PC-9 (cell line): Measurements from ENCODE around the gene ACACA. TPM values are rescaled to one million over a fixed set of nuclear protein-coding genes. Genes with fewer than 3 reads are reported as not detected.

Source experiments
- BruUV-seq: library from RNA; stranded (reverse); fragments of 400-500 nt; replicated peaks from 2 replicates; lab custom pipeline; 2021; lab: Mats Ljungman, UMichigan
- CTCF ChIA-PET: fragments of 300-600 bp; sonication (Branson Sonifier 250); formaldehyde crosslinking; loops from one replicate; lab custom pipeline; 2022; ENCODE audit warnings: antibody characterized with exemption; lab: Charles Lee
- POLR2A ChIA-PET: fragments of 300-600 bp; sonication (Branson Sonifier 250); formaldehyde crosslinking; loops from one replicate; lab custom pipeline; 2022; ENCODE audit warnings: antibody characterized with exemption; ENCODE audit not compliant: unreplicated experiment; lab: Charles Lee
- DNase-seq, 2 experiments: peaks; one replicate each; pipeline versions ENCODE4 v3.0.0 to v3.0.0-alpha.2; 2015 to 2022; ENCODE audit warnings: mixed read lengths in 1 of 2
- H2AFZ ChIP-seq: fragments of 200-600 bp; sonication (generic); 2 replicates; pipeline ENCODE4 v1.8.1; 2017; ENCODE audit warnings: antibody characterized with exemption
- H3F3A ChIP-seq: fragments of 200-600 bp; sonication (generic); 2 replicates; pipeline ENCODE4 v1.8.1; 2017; ENCODE audit warnings: antibody characterized with exemption, mild to moderate bottlenecking, low read depth; ENCODE audit not compliant: insufficient read depth
- H3K27ac ChIP-seq: fragments of 200-600 bp; sonication (generic); 2 replicates; pipeline ENCODE4 v1.6.1; 2016; ENCODE audit warnings: mixed run types
- H3K27me3 ChIP-seq: fragments of 200-600 bp; sonication (generic); 2 replicates; pipeline ENCODE4 v1.6.1; 2016; ENCODE audit warnings: low read depth, mixed run types; ENCODE audit not compliant: insufficient read depth
- H3K36me3 ChIP-seq: fragments of 200-600 bp; sonication (generic); 2 replicates; pipeline ENCODE4 v1.6.1; 2016; ENCODE audit warnings: low read depth, mixed run types
- H3K4me1 ChIP-seq: fragments of 200-600 bp; sonication (generic); replicated peaks from 2 replicates; pipeline ENCODE4 v1.6.1; 2016; ENCODE audit warnings: mixed run types; ENCODE audit not compliant: insufficient read depth
- H3K4me2 ChIP-seq: fragments of 200-600 bp; sonication (generic); 2 replicates; pipeline ENCODE4 v1.6.1; 2017; ENCODE audit warnings: mixed run types
- H3K4me3 ChIP-seq: fragments of 200-600 bp; sonication (generic); 2 replicates; pipeline ENCODE4 v1.6.1; 2016; ENCODE audit warnings: mixed run types
- H3K79me2 ChIP-seq: fragments of 200-600 bp; sonication (generic); 2 replicates; pipeline ENCODE4 v1.6.1; 2017; ENCODE audit warnings: low read depth, mixed run types
- H3K9me2 ChIP-seq: fragments of 200-600 bp; sonication (generic); 2 replicates; pipeline ENCODE4 v1.8.1; 2017; ENCODE audit warnings: mild to moderate bottlenecking; ENCODE audit not compliant: insufficient read depth
- H3K9me3 ChIP-seq: fragments of 200-600 bp; sonication (generic); 2 replicates; pipeline ENCODE4 v1.8.1; 2016; ENCODE audit warnings: low read depth; ENCODE audit not compliant: insufficient read depth
- H4K20me1 ChIP-seq: fragments of 200-600 bp; sonication (generic); 2 replicates; pipeline ENCODE4 v1.8.1; 2017; ENCODE audit not compliant: insufficient read depth
- EZH2 ChIP-seq: fragments of 200-600 bp; sonication (generic); IDR thresholded peaks from 2 replicates; pipeline ENCODE4 v1.8.0; 2017; ENCODE audit warnings: antibody characterized with exemption, low read depth
- intact Hi-C: fragments of 100-400 bp; cut with micrococcal nuclease; formaldehyde crosslinking; loops from one replicate; pipeline ENCODE4 v1.10.0; 2022; ENCODE audit not compliant: unreplicated experiment
- total RNA-seq: library from RNA; stranded (reverse); gene quantifications from 2 replicates; pipeline ENCODE4 v1.2.3, GENCODE V29; 2021
- TF ChIP-seq, protein P1 (sequence below): fragments of 200-600 bp; sonication (generic); conservative IDR thresholded peaks from 2 replicates; pipeline ENCODE4 v1.6.1; 2017; ENCODE audit warnings: mixed run types, antibody characterized with exemption, mild to moderate bottlenecking, moderate library complexity

The ACACA gene
- total RNA-seq, 1 experiment from 2014 or later, result 185 TPM

DNA sequence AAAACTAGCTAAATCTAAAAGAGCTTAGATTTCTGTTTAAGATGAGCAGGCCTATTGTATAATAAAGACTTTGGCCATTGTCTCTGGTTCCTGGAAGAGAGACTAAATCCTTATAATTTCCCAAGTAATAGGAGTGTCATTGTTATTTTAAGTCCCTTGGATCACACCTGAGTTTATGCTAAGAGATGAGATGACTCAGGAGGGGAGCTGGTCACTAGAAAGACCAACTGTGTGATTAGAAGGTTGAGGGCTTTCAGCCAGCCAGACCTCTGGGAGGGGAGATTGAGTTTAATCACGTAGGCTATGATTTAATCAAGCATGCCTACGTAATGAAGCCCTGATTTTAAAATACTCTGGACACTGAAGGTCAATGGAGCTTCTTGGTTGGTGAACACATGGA is 187.8 kb downstream of the ACACA start:
- Histone ChIP-seq H4K20me1 (peaks cover 14% of the 10 kb centered on the region), H3K27ac (no peak overlapping the region), H3K27me3 (no peaks in the 10 kb centered on the region), H3K4me3 (no peak overlapping the region), H2AFZ (no peak overlapping the region), H3K9me3 (no peaks in the 10 kb centered on the region), H3K9me2 (no peaks in the 10 kb centered on the region), H3F3A (peaks cover 42% of the 10 kb centered on the region), H3K36me3 (peaks cover 23% of the 10 kb centered on the region), H3K4me1 (no peaks in the 10 kb centered on the region), H3K79me2 (no peaks in the 10 kb centered on the region), H3K4me2 (no peak overlapping the region)
- no TSS peak for BruUV-seq
- DNase-seq, result no peak
- ChIA-PET CTCF (no interaction called here), POLR2A (interaction anchor here (0.6 to 0.8 kb wide), 3 partner anchors 159 to 687 kb away, joined by 4 to 7 read pairs (median 4); no protein-coding TSS in a partner anchor)
- no peak for TF ChIP-seq EZH2
- TF ChIP-seq, protein P1, sequence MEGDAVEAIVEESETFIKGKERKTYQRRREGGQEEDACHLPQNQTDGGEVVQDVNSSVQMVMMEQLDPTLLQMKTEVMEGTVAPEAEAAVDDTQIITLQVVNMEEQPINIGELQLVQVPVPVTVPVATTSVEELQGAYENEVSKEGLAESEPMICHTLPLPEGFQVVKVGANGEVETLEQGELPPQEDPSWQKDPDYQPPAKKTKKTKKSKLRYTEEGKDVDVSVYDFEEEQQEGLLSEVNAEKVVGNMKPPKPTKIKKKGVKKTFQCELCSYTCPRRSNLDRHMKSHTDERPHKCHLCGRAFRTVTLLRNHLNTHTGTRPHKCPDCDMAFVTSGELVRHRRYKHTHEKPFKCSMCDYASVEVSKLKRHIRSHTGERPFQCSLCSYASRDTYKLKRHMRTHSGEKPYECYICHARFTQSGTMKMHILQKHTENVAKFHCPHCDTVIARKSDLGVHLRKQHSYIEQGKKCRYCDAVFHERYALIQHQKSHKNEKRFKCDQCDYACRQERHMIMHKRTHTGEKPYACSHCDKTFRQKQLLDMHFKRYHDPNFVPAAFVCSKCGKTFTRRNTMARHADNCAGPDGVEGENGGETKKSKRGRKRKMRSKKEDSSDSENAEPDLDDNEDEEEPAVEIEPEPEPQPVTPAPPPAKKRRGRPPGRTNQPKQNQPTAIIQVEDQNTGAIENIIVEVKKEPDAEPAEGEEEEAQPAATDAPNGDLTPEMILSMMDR, result no peak
- intact Hi-C loops, result no loop called here

DNA sequence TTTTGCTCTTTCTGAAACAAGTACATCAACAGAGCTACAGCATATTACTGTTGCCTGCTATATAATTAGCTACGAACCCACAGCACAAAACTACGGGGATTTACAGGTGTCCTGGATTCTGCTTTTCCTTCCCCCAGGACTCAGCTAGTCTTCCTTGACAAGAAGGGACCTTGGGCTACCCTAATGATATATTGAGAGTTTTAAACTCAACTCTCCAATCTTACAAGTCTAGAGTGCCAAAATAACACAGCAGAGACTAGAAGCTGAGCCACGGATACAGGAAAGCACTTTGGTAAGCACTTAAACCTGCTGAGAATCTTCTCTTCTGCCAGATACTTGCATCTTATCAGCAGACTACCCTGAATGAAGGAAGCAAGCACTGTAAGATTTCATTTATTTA is 192.2 kb downstream of the ACACA start:
- no peaks in the 10 kb centered on the region for H3K79me2 ChIP-seq
- no peaks in the 10 kb centered on the region for H3K9me2 ChIP-seq
- CTCF ChIA-PET, result no interaction called here
- peaks cover 32% of the 10 kb centered on the region for H3F3A ChIP-seq
- BruUV-seq, result no TSS peak
- no peak overlapping the region for H3K4me3 ChIP-seq
- H3K4me2 ChIP-seq, result no peak overlapping the region
- intact Hi-C loops, result no loop called here
- no peak overlapping the region for H2AFZ ChIP-seq
- no peaks in the 10 kb centered on the region for H3K27me3 ChIP-seq
- DNase-seq, result no peak
- no peaks in the 10 kb centered on the region for H3K9me3 ChIP-seq
- H3K4me1 ChIP-seq, result no peaks in the 10 kb centered on the region
- no peak for TF ChIP-seq EZH2
- TF ChIP-seq, protein P1, result no peak
- H4K20me1 ChIP-seq, result peaks cover 9% of the 10 kb centered on the region
- peaks cover 37% of the 10 kb centered on the region for H3K36me3 ChIP-seq
- POLR2A ChIA-PET, result no interaction called here
- H3K27ac ChIP-seq, result no peak overlapping the region

DNA sequence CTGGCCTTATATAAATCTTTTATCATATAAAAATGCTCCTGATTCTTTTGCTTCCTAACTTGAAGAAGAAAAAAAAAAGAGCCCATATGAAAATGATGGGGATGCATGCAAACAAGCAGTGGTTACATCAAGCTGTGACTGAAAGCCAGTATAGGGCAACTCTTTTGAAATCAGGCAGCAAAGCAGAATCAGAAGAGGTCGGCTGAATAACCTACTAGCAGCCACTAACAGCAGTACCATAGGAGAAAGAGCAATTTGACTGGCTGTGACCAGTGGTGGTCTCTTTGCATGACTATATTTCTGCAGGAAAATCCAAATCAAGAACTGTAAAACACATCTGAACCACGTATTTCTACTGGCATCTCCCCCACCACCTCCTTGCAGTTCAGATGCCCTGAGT is 192.7 kb downstream of the ACACA start:
- Histone ChIP-seq H3K9me2 (no peaks in the 10 kb centered on the region), H3K4me1 (no peaks in the 10 kb centered on the region), H3K79me2 (no peaks in the 10 kb centered on the region), H3K27me3 (no peaks in the 10 kb centered on the region), H4K20me1 (peaks cover 14% of the 10 kb centered on the region), H3K9me3 (no peaks in the 10 kb centered on the region), H3K4me3 (no peak overlapping the region), H3F3A (peaks cover 32% of the 10 kb centered on the region), H3K4me2 (no peak overlapping the region), H3K27ac (no peak overlapping the region), H3K36me3 (peaks cover 42% of the 10 kb centered on the region), H2AFZ (no peak overlapping the region)
- TF ChIP-seq, protein P1, result no peak
- TF ChIP-seq EZH2, result no peak
- ChIA-PET POLR2A (no interaction called here), CTCF (no interaction called here)
- no TSS peak for BruUV-seq
- no peak for DNase-seq
- intact Hi-C loops, result no loop called here
